ENCODE measurements around the gene SRCAP. TPM values are rescaled to one million over a fixed set of nuclear protein-coding genes. Genes with fewer than 3 reads are reported as not detected.

The SRCAP gene
- total and polyA plus RNA-seq, 2 of the 8 experiments (the other 6 are each of a cell fraction or from before 2014, with no cell fraction given): 5.5 to 54.3 TPM

DNA sequence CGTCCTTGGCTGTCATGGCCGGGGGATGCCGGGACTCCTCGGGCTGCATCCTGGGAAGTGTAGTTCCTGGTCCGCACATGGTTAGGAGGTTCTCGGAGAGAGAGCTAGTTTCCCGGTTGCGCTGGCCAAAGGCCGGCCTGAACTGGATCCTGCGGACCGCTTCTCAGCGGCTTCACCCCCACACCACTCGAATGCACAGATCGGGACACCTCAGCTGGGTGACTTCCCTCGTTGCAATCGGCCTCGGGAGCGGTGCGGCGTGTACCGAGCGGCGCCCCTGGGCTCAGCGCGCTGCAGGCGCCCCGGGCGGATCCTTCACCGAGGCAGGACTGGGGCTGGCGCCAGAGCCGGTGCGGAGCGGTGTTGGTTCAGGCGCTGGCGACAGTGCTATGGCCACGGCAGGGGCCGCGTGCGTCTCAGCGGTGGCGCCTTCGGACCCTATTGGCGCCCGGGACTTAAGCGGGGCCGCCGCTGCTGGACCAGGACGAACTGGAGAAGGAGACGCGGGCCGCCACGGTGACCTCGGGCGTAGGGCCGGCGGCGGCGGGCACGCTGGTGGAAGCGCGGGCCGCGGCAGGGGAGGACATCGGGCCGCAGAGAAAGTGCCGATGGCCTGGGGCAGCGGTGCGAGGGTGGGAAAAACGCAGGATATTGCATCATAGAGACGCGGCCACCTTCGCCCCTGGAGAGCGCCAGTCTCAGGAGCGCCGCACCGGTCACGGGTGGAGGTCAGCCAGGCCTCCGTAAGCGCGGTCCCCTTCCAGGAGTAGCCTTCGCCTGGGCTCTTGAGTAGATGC, 76.6 kb downstream of the SRCAP start (continued):
- TF ChIP-seq TAF7 (optimal IDR thresholded peaks at IDR 0.05; ENCODE audit: borderline replicate concordance, low read depth, low read length): peak; percentile 75
- TF ChIP-seq, protein P1, sequence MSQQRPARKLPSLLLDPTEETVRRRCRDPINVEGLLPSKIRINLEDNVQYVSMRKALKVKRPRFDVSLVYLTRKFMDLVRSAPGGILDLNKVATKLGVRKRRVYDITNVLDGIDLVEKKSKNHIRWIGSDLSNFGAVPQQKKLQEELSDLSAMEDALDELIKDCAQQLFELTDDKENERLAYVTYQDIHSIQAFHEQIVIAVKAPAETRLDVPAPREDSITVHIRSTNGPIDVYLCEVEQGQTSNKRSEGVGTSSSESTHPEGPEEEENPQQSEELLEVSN (IDR thresholded peaks at IDR 0.05): peak; percentile 72
- TF ChIP-seq SP1 (IDR thresholded peaks at IDR 0.05; ENCODE audit: low read depth, low read length): no peak
- TF ChIP-seq YY1 (IDR thresholded peaks at IDR 0.05; ENCODE audit: low read depth, low read length): peak; percentile 91
- no peak for TF ChIP-seq CBX8 (IDR thresholded peaks at IDR 0.05; ENCODE audit: borderline replicate concordance, low read depth, low read length)
- TF ChIP-seq SIN3A (conservative IDR thresholded peaks at IDR 0.05 in 1 of 2, IDR thresholded peaks at IDR 0.05 in 1 of 2; ENCODE audit: low read depth in 1 of 2, low read length in 2 of 2): peak; percentile 65 to 95; a peak in 3 of 4 replicates
- TF ChIP-seq PHF8 (conservative IDR thresholded peaks at IDR 0.05; ENCODE audit: low read depth, low read length): peak; percentile 79
- peak; percentile 71 for TF ChIP-seq KDM4A (IDR thresholded peaks at IDR 0.05; ENCODE audit: low read depth, low read length, severe bottlenecking)
- 0 out of 2 replicates have a peak, but pooled peaks have one; percentile 33 for TF ChIP-seq CHD2 (IDR thresholded peaks at IDR 0.05; ENCODE audit: low read length)
- TF ChIP-seq TAF1 (IDR thresholded peaks at IDR 0.05; ENCODE audit: low read depth, low read length): peak; percentile 82
- TF ChIP-seq EP300 (IDR thresholded peaks at IDR 0.05; ENCODE audit: borderline replicate concordance in 1 of 2, low read depth in 2 of 2, low read length in 2 of 2): no peak
- TF ChIP-seq POLR2AphosphoS5 (IDR thresholded peaks at IDR 0.05; ENCODE audit: low read depth, low read length): peak; percentile 93
- TF ChIP-seq RAD21 (IDR thresholded peaks at IDR 0.05 in 1 of 2, conservative IDR thresholded peaks at IDR 0.05 in 1 of 2; ENCODE audit: low read depth in 2 of 2, low read length in 2 of 2): no peak

All from H1 (cell line).